HepG2 (cell line): Measurements from ENCODE around the gene HCRT. TPM values are rescaled to one million over a fixed set of nuclear protein-coding genes. Genes with fewer than 3 reads are reported as not detected.

Experiments used
- HIVEP1 ChIP-seq: sonication (generic); formaldehyde crosslinking; IDR thresholded peaks from 2 replicates; pipeline ENCODE4 v1.4.0; 2020; ENCODE audit warnings: mild to moderate bottlenecking, missing genetic modification reagents
- LBX2 ChIP-seq: sonication (generic); formaldehyde crosslinking; IDR thresholded peaks from 2 replicates; pipeline ENCODE4 v1.5.0; 2020; ENCODE audit warnings: missing genetic modification reagents, mild to moderate bottlenecking, borderline replicate concordance
- MAZ ChIP-seq, 2 experiments: sonication (generic) in 1 of 2; formaldehyde crosslinking in 1 of 2; IDR thresholded peaks; 2 replicates each; pipeline versions ENCODE4 v1.5.0 to v1.6.1; 2012 to 2020; ENCODE audit warnings: low read depth in 2 of 2, mild to moderate bottlenecking in 2 of 2, borderline replicate concordance in 1 of 2, improper control_type of control experiment in 1 of 2, low read length in 1 of 2, missing genetic modification reagents in 1 of 2, moderate library complexity in 1 of 2
- MTF2 ChIP-seq: sonication (generic); formaldehyde crosslinking; IDR thresholded peaks from 2 replicates; pipeline ENCODE4 v1.5.0; 2020; ENCODE audit warnings: missing genetic modification reagents, borderline replicate concordance
- REST ChIP-seq, 2 experiments: IDR thresholded peaks; 2 replicates each; pipeline ENCODE4 v1.6.1; 2011 to 2012; ENCODE audit warnings: low read length in 2 of 2, borderline replicate concordance in 1 of 2, low read depth in 1 of 2, mild to moderate bottlenecking in 1 of 2, moderate library complexity in 1 of 2
- SP1 ChIP-seq, 2 experiments: fragments of 450-650 bp in 1 of 2; sonication (generic) in 1 of 2; formaldehyde crosslinking in 1 of 2; IDR thresholded peaks; 2 replicates each; pipeline versions ENCODE4 v1.4.0 to v1.6.1; 2016 to 2020; ENCODE audit warnings: missing genetic modification reagents in 1 of 2
- STAT5B ChIP-seq: sonication (generic); formaldehyde crosslinking; IDR thresholded peaks from 2 replicates; pipeline ENCODE4 v1.4.0; 2020; ENCODE audit warnings: missing genetic modification reagents
- ZNF180 ChIP-seq: sonication (generic); formaldehyde crosslinking; IDR thresholded peaks from 2 replicates; pipeline ENCODE4 v1.4.0; 2020; ENCODE audit warnings: low read depth, missing genetic modification reagents, borderline replicate concordance
- ZNF274 ChIP-seq: sonication (generic); formaldehyde crosslinking; IDR thresholded peaks from 2 replicates; pipeline ENCODE4 v1.5.1; 2020; ENCODE audit warnings: mild to moderate bottlenecking, missing genetic modification reagents
- ZUFSP ChIP-seq: sonication (generic); formaldehyde crosslinking; IDR thresholded peaks from 2 replicates; pipeline ENCODE4 v1.9.0; 2021; ENCODE audit warnings: missing genetic modification reagents, mild to moderate bottlenecking, borderline replicate concordance
- polyA plus RNA-seq, 8 experiments: library from polyadenylated mRNA; depleted of rRNA in 3 of 8; stranded (reverse) in 7 of 8; unstranded in 1 of 8; fragments of >200 nt; fragmentation: Illumina TruSeq in 4 of 8; extraction: Trizol in 4 of 8; gene quantifications; 2 replicates each; pipeline versions ENCODE4 v1.2.1 to v1.2.3, GENCODE V29; 2011 to 2016; ENCODE audit warnings: low read depth in 4 of 8, missing spikeins in 1 of 8, mixed read lengths in 1 of 8; ENCODE audit not compliant: insufficient read depth in 1 of 8
- total RNA-seq, 5 experiments: library from RNA; depleted of rRNA; stranded (reverse); fragments of >200 nt; fragmentation: Illumina TruSeq; extraction: Trizol; gene quantifications; 2 replicates each; pipeline ENCODE4 v1.2.3, GENCODE V29; 2016; ENCODE audit warnings: low read depth in 1 of 5
- TF ChIP-seq, protein P1 (sequence below): IDR thresholded peaks from 2 replicates; pipeline ENCODE4 v1.6.1; 2016; ENCODE audit warnings: missing compliant biosample characterization, missing genetic modification reagents, borderline replicate concordance
- TF ChIP-seq, protein P2 (sequence below): sonication (generic); formaldehyde crosslinking; IDR thresholded peaks from 2 replicates; pipeline ENCODE4 v1.4.0; 2020; ENCODE audit warnings: missing genetic modification reagents
- TF ChIP-seq, protein P3 (sequence below): sonication (generic); formaldehyde crosslinking; IDR thresholded peaks from 2 replicates; pipeline ENCODE4 v1.5.0; 2020; ENCODE audit warnings: missing genetic modification reagents
- TF ChIP-seq, protein P4 (sequence below): sonication (generic); formaldehyde crosslinking; IDR thresholded peaks from 2 replicates; pipeline ENCODE4 v1.4.0; 2020; ENCODE audit warnings: missing genetic modification reagents

HCRT gene
- total and polyA plus RNA-seq, 2 of the 13 experiments (the other 11 are each of a cell fraction or from before 2014, with no cell fraction given): not detected

GRCh38 chr17:42180922-42181850 is 4.1 kb downstream of the HCRT start, which contains the start of gene KCNH4 (continued):
- TF ChIP-seq HIVEP1 (CRISPR knock-in tag) (no peak), STAT5B (CRISPR knock-in tag) (0 out of 2 replicates have a peak, but pooled peaks have one; percentile 26), ZUFSP (CRISPR knock-in tag) (no peak), MAZ (IDR thresholded peaks at IDR 0.05; ENCODE audit: borderline replicate concordance, low read depth, low read length) (no peak), MAZ (CRISPR knock-in tag; IDR thresholded peaks at IDR 0.05; ENCODE audit: low read depth) (no peak; the same call in 1 of the 2 replicates), ZNF274 (CRISPR knock-in tag) (0 out of 2 replicates have a peak, but pooled peaks have one; percentile 43), MTF2 (no peak; the same call in 1 of the 2 replicates), SP1 (IDR thresholded peaks at IDR 0.05) (no peak), SP1 (CRISPR knock-in tag; IDR thresholded peaks at IDR 0.05) (peak; percentile 73), ZNF180 (CRISPR knock-in tag) (no peak), REST (IDR thresholded peaks at IDR 0.05; ENCODE audit: borderline replicate concordance in 1 of 2, low read depth in 1 of 2, low read length in 2 of 2) (peak in 1 of 2 experiments; percentile 40; a peak in 2 of 4 replicates), LBX2 (0 out of 2 replicates have a peak, but pooled peaks have one; percentile 27)
- TF ChIP-seq, protein P1, sequence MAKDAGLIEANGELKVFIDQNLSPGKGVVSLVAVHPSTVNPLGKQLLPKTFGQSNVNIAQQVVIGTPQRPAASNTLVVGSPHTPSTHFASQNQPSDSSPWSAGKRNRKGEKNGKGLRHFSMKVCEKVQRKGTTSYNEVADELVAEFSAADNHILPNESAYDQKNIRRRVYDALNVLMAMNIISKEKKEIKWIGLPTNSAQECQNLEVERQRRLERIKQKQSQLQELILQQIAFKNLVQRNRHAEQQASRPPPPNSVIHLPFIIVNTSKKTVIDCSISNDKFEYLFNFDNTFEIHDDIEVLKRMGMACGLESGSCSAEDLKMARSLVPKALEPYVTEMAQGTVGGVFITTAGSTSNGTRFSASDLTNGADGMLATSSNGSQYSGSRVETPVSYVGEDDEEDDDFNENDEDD: peak; percentile 93
- TF ChIP-seq, protein P2, sequence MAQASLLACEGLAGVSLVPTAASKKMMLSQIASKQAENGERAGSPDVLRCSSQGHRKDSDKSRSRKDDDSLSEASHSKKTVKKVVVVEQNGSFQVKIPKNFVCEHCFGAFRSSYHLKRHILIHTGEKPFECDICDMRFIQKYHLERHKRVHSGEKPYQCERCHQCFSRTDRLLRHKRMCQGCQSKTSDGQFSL: no peak
- TF ChIP-seq, protein P3, sequence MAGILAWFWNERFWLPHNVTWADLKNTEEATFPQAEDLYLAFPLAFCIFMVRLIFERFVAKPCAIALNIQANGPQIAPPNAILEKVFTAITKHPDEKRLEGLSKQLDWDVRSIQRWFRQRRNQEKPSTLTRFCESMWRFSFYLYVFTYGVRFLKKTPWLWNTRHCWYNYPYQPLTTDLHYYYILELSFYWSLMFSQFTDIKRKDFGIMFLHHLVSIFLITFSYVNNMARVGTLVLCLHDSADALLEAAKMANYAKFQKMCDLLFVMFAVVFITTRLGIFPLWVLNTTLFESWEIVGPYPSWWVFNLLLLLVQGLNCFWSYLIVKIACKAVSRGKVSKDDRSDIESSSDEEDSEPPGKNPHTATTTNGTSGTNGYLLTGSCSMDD: no peak
- TF ChIP-seq, protein P4, sequence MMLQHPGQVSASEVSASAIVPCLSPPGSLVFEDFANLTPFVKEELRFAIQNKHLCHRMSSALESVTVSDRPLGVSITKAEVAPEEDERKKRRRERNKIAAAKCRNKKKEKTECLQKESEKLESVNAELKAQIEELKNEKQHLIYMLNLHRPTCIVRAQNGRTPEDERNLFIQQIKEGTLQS (CRISPR knock-in tag): no peak
